Sigmoid colon (tissue), 7 donors: ENCODE results near the gene LARGE1. TPM values are rescaled to one million over a fixed set of nuclear protein-coding genes. Genes with fewer than 3 reads are reported as not detected.
"Not testable (repeated sequence)": the region's sequence is repeated elsewhere in the genome, so short reads cannot be mapped to it uniquely, and the experiment has no call there.

Experiments
- DNase-seq: peaks from one replicate; pipeline ENCODE4 v3.0.0-alpha.2; 2019
- H3K27ac ChIP-seq, 4 donors: fragments of 200-600 bp; sonication (generic); one replicate each; pipeline ENCODE4 v1.5.1; 2016 to 2019; ENCODE audit warnings: mild to moderate bottlenecking in 1 of 4
- H3K27me3 ChIP-seq, 3 donors: fragments of 200-600 bp; sonication (generic); one replicate each; pipeline ENCODE4 v1.5.1; 2019; ENCODE audit warnings: mild to moderate bottlenecking in 1 of 3
- H3K36me3 ChIP-seq, 4 donors: fragments of 200-600 bp; sonication (generic); one replicate each; pipeline ENCODE4 v1.5.1; 2016 to 2019
- H3K4me1 ChIP-seq, 4 donors: fragments of 200-600 bp; sonication (generic); one replicate each; pipeline ENCODE4 v1.5.1; 2017 to 2019
- H3K4me3 ChIP-seq, 4 donors: fragments of 200-600 bp; sonication (generic); one replicate each; pipeline ENCODE4 v1.5.1; 2017 to 2019; ENCODE audit warnings: mild to moderate bottlenecking in 2 of 4, moderate library complexity in 1 of 4
- H3K9me3 ChIP-seq, 4 donors: fragments of 200-600 bp in 3 of 4; sonication (generic) in 3 of 4; one replicate each; pipeline versions ENCODE4 v1.5.1 to v1.6.1; 2013 to 2019
- EP300 ChIP-seq, 4 donors: sonication (generic); formaldehyde crosslinking; IDR thresholded peaks; one replicate each; pipeline ENCODE4 v1.6.1; 2017; ENCODE audit warnings: antibody characterized with exemption in 4 of 4
- POLR2A ChIP-seq, 2 donors: fragments of 450-650 bp; IDR thresholded peaks; one replicate each; pipeline ENCODE4 v1.6.1; 2016; ENCODE audit warnings: antibody characterized with exemption in 2 of 2, mild to moderate bottlenecking in 2 of 2, moderate library complexity in 2 of 2
- POLR2AphosphoS5 ChIP-seq, 4 donors: sonication (generic); formaldehyde crosslinking; IDR thresholded peaks; one replicate each; pipeline ENCODE4 v1.6.1; 2017; ENCODE audit warnings: antibody characterized with exemption in 4 of 4
- WGBS, 2 donors: extraction: QIAGEN DNeasy Blood & Tissue Kit; methylation state at CpG; one replicate each; pipeline ENCODE4 v1.1.7; 2013; 5-methylcytosine and 5-hydroxymethylcytosine counted together
- intact Hi-C: fragments of 100-400 bp; cut with DNase I; formaldehyde crosslinking; loops from one replicate; pipeline ENCODE4 v1.15.1; 2023
- polyA plus RNA-seq, 3 donors: library from polyadenylated mRNA; stranded (reverse); fragments of 200-250 nt; gene quantifications; one replicate each; pipeline ENCODE4 v1.2.3, GENCODE V29; 2013
- total RNA-seq, 4 donors: library from RNA; depleted of rRNA; stranded (reverse); fragments of >200 nt; gene quantifications; one replicate each; pipeline ENCODE4 v1.1.0, GENCODE V29; 2016
- TF ChIP-seq, protein P1 (sequence below), 4 experiments: fragments of 450-650 bp in 3 of 4; fragments of 200-600 bp in 1 of 4; IDR thresholded peaks; one replicate each; pipeline ENCODE4 v1.5.1; 2016 to 2019; ENCODE audit warnings: antibody characterized with exemption in 4 of 4, mild to moderate bottlenecking in 3 of 4, moderate library complexity in 2 of 4
- donor health status: healthy with polysubstance abuse.
- donor health status: Bipolar disorder and iron deficiency.
- donor health status: healthy.

LARGE1 gene
- total and polyA plus RNA-seq, 7 donors: 5.8 to 74.4 (median 38.0) TPM

DNA sequence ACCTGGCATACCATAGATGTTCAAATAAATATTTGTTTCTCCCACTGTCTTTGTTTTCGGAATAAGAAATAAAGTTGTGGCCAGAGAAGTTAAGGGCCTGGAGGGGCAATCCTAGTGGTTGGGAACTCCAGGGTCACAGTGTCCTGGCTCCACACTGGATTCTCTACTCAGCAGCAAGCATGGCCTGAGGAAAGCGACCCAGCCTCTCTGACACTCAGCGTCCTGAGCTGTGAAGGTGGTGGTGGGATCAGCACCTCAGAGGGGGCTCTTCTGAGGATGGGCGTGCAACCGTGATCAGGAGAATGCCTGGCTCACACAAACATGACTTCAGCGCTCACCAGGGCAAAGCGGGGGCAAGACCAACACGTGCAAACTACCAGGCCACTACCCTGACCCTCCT is 59.9 kb downstream of the LARGE1 start:
- peaks cover 0 to 29% (median 18%) of the 10 kb centered on the region in 4 donors for H3K4me1 ChIP-seq
- 88 to 92% methylated on average over 8 of the region's 8 CpGs for WGBS, 2 donors
- no peaks in the 10 kb centered on the region for H3K9me3 ChIP-seq
- no peak overlapping the region for H3K27ac ChIP-seq
- H3K27me3 ChIP-seq: no peaks in the 10 kb centered on the region
- intact Hi-C loops: loop anchor here (5.0 kb wide), 1 partner anchor 47 kb away; no protein-coding TSS in a partner anchor
- H3K4me3 ChIP-seq: no peak overlapping the region
- no peaks in the 10 kb centered on the region for H3K36me3 ChIP-seq
- DNase-seq: no peak
- no peak for TF ChIP-seq EP300 (IDR thresholded peaks at IDR 0.05)
- no peak for TF ChIP-seq POLR2A (IDR thresholded peaks at IDR 0.05)
- TF ChIP-seq, protein P1, sequence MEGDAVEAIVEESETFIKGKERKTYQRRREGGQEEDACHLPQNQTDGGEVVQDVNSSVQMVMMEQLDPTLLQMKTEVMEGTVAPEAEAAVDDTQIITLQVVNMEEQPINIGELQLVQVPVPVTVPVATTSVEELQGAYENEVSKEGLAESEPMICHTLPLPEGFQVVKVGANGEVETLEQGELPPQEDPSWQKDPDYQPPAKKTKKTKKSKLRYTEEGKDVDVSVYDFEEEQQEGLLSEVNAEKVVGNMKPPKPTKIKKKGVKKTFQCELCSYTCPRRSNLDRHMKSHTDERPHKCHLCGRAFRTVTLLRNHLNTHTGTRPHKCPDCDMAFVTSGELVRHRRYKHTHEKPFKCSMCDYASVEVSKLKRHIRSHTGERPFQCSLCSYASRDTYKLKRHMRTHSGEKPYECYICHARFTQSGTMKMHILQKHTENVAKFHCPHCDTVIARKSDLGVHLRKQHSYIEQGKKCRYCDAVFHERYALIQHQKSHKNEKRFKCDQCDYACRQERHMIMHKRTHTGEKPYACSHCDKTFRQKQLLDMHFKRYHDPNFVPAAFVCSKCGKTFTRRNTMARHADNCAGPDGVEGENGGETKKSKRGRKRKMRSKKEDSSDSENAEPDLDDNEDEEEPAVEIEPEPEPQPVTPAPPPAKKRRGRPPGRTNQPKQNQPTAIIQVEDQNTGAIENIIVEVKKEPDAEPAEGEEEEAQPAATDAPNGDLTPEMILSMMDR (IDR thresholded peaks at IDR 0.05): no peak
- no peak for TF ChIP-seq POLR2AphosphoS5 (IDR thresholded peaks at IDR 0.05)

DNA sequence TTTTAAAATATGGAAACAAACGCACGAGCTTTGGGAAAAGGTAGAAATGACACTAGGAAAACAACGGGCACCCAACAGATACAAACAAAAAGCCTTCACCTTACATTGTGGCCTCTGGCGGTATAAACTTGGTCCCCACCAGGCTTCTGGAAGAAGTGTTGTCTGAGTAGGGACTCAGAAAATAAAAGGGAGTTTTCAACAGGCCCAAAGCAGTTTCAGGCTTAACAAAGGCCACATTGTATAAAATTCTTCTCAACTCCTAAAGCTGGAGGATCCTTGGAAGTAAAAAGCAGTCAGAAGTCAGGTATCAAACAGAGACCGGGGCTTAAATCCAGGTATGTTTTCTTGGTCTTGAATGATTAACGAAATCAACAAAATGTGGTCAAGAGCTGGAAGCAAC is 61.0 kb downstream of the LARGE1 start:
- WGBS, 2 donors: 94 to 96% methylated on average over 6 of the region's 6 CpGs
- Histone ChIP-seq H3K36me3 (no peaks in the 10 kb centered on the region), H3K4me3 (no peak overlapping the region), H3K27ac (no peak overlapping the region), H3K4me1 (peaks cover 0 to 28% (median 12%) of the 10 kb centered on the region in 4 donors), H3K27me3 (no peaks in the 10 kb centered on the region), H3K9me3 (no peaks in the 10 kb centered on the region)
- no peak for DNase-seq
- intact Hi-C loops: loop anchor here (5.0 kb wide), 1 partner anchor 52 kb away; no protein-coding TSS in a partner anchor
- no peak for TF ChIP-seq POLR2AphosphoS5 (IDR thresholded peaks at IDR 0.05)
- TF ChIP-seq POLR2A (IDR thresholded peaks at IDR 0.05): no peak
- no peak for TF ChIP-seq EP300 (IDR thresholded peaks at IDR 0.05)
- TF ChIP-seq, protein P1 (IDR thresholded peaks at IDR 0.05): no peak

DNA sequence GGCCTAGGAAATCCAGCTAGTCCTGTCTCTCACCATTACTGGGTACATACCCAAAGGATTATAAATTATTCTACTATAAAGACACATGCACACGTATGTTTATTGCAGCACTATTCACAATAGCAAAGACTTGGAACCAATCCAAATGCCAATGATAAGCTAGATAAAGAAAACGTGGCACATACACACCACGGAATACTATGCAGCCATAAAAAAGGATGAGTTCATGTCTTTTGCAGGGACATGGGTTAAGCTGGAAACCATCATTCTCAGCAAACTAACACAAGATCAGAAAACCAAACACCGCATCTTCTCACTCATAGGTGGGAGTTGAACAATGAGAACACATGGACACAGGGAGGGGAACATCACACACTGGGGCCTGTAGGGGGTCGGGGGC is 61.6 kb downstream of the LARGE1 start:
- H3K4me1 ChIP-seq: peaks cover 0 to 24% (median 11%) of the 10 kb centered on the region in 4 donors
- not testable (repeated sequence) for H3K9me3 ChIP-seq, H3K4me3 ChIP-seq, H3K27ac ChIP-seq, H3K27me3 ChIP-seq, H3K36me3 ChIP-seq, DNase-seq
- 47 to 78% methylated on average over 5 of the region's 5 CpGs for WGBS, 2 donors
- intact Hi-C loops: loop anchor here (5.0 kb wide), 1 partner anchor 51 kb away; no protein-coding TSS in a partner anchor

DNA sequence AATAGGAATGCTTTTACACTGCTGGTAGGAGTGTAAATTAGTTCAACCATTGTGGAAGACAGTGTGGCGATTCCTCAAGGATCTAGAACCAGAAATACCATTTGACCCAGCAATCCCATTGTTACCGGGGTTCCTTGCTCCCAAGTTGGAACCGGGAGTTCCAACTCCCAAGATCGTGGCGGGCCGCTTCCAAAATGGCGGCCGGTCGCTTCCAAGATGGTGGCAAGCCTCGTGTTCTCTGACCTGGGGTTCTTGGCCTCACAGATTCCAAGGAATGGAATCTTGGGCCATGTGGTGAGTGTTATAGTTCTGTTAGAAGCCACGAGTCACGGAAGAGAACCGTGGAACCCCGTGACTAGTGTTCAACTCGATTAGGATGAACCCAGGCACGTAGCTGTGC is 62.5 kb downstream of the LARGE1 start:
- not testable (repeated sequence) for H3K36me3 ChIP-seq, DNase-seq, H3K27ac ChIP-seq, H3K9me3 ChIP-seq, H3K27me3 ChIP-seq, H3K4me3 ChIP-seq
- peaks cover 0 to 32% (median 19%) of the 10 kb centered on the region in 4 donors for H3K4me1 ChIP-seq
- intact Hi-C loops: loop anchor here (5.0 kb wide), 1 partner anchor 50 kb away; no protein-coding TSS in a partner anchor
- 97 to 98% methylated on average over 16 of the region's 16 CpGs for WGBS, 2 donors

DNA sequence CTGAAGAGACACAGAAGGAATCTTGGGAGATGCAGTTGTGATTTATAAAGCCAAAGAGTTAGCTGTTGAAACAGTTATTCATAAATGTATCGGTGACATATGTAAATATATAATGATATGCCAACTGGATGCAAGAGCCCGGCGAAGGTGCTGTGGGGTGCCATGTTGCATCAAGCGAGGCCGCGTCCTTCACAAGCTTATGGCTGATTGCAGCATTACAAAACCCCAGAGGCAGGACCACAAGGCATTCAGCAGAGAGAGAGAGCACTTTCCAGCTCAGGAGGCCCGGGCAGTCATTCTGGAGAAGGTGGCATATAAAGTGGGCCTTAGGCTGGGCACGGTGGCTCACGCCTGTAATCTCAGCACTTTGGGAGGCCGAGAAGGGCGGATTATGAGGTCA is 65.6 kb downstream of the LARGE1 start:
- WGBS, 2 donors: 96 to 97% methylated on average over 11 of the region's 11 CpGs
- DNase-seq: no peak
- Histone ChIP-seq H3K4me3 (no peak overlapping the region), H3K27ac (peak overlapping the region in 1 of 4 donors; percentile 74), H3K9me3 (no peaks in the 10 kb centered on the region), H3K27me3 (no peaks in the 10 kb centered on the region), H3K36me3 (no peaks in the 10 kb centered on the region), H3K4me1 (peaks cover 0 to 43% (median 33%) of the 10 kb centered on the region in 4 donors)
- intact Hi-C loops: loop anchor here (5.0 kb wide), 1 partner anchor 47 kb away; no protein-coding TSS in a partner anchor
- no peak for TF ChIP-seq POLR2AphosphoS5 (IDR thresholded peaks at IDR 0.05)
- no peak for TF ChIP-seq POLR2A (IDR thresholded peaks at IDR 0.05)
- TF ChIP-seq EP300 (IDR thresholded peaks at IDR 0.05): no peak
- TF ChIP-seq, protein P1 (IDR thresholded peaks at IDR 0.05): no peak
